Erythroblast (primary cell): Measurements from ENCODE around the gene NPIPB8.

Experiments used
- GATA1 ChIP-seq: IDR thresholded peaks from 2 replicates; pipeline ENCODE4 v1.6.1; 2011; ENCODE audit warnings: low read depth, mild to moderate bottlenecking, control low read depth, low read length, moderate library complexity
- POLR2A ChIP-seq: IDR thresholded peaks from 2 replicates; pipeline ENCODE4 v1.6.1; 2011; ENCODE audit warnings: mild to moderate bottlenecking, low read length

- no peak for TF ChIP-seq POLR2A
- no peak for TF ChIP-seq GATA1
Measured at GRCh38 chr16:28607116-28607623, 30.7 kb upstream of the NPIPB8 start.
